Keratinocyte (primary cell): ENCODE results near the gene TNNT2.
A peak's percentile ranks its signal among the peaks of the same experiment; 100 is the strongest.

Experiments
- CTCF ChIP-seq, 3 experiments: IDR thresholded peaks in 1 of 3; conservative IDR thresholded peaks in 1 of 3; optimal IDR thresholded peaks in 1 of 3; 2 replicates in 2 of 3; 3 replicates in 1 of 3; pipeline versions ENCODE3 to v1.5.1; 2011; ENCODE audit warnings: low read length in 3 of 3, mild to moderate bottlenecking in 3 of 3, moderate library complexity in 2 of 3, control low read depth in 1 of 3, inconsistent platforms in 1 of 3; ENCODE audit not compliant: insufficient read depth in 2 of 3; ENCODE audit errors: extremely low read depth in 1 of 3
- EZH2 ChIP-seq: IDR thresholded peaks from one replicate; pipeline ENCODE4 v1.6.1; 2012; ENCODE audit warnings: inconsistent platforms, mild to moderate bottlenecking, low read length, moderate library complexity

GRCh38 chr1:201348211-201348566 is 29.3 kb downstream of the TNNT2 start:
- TF ChIP-seq CTCF (optimal IDR thresholded peaks at IDR 0.05 in 1 of 3, IDR thresholded peaks at IDR 0.05 in 1 of 3, conservative IDR thresholded peaks at IDR 0.05 in 1 of 3; ENCODE audit: extremely low read depth in 1 of 3, insufficient read depth in 2 of 3, low read length in 3 of 3) (peak; percentile 85 to 90 (median 87)), EZH2 (no peak)
